Activated T-cell treated with anti-CD3 and anti-CD28 coated beads, Interleukin-2, amount 50 U/mL, for 4 hours (primary cell): ENCODE measurements around the gene WNK4. TPM values are rescaled to one million over a fixed set of nuclear protein-coding genes. Genes with fewer than 3 reads are reported as not detected.
A peak's percentile ranks its signal among the peaks of the same experiment; 100 is the strongest.
"Not testable (repeated sequence)": the region's sequence is repeated elsewhere in the genome, so short reads cannot be mapped to it uniquely, and the experiment has no call there.

Source experiments
- ATAC-seq, 2 donors: fragments of 200-7000 bp; cut with Tn5 transposase; one replicate each; pipeline ENCODE4 v1.10.0; 2021
- DNase-seq: peaks from one replicate; pipeline ENCODE4 v3.0.0-alpha.2; 2020
- H3K27me3 Mint-ChIP-seq: one replicate; pipeline ENCODE4 v1.8.0; 2021; ENCODE audit warnings: low read depth, mixed read lengths
- H3K36me3 Mint-ChIP-seq: one replicate; pipeline ENCODE4 v1.8.0; 2022; ENCODE audit warnings: mixed read lengths; ENCODE audit not compliant: insufficient read depth
- H3K4me1 Mint-ChIP-seq: one replicate; pipeline ENCODE4 v1.8.0; 2021; ENCODE audit warnings: low read depth, mixed read lengths
- H3K4me3 Mint-ChIP-seq: one replicate; pipeline ENCODE4 v1.8.0; 2021; ENCODE audit warnings: mild to moderate bottlenecking, moderate library complexity, mixed read lengths
- H3K9me3 Mint-ChIP-seq: one replicate; pipeline ENCODE4 v1.8.0; 2021; ENCODE audit warnings: mixed read lengths
- total RNA-seq, 3 donors: library from RNA; stranded (reverse); gene quantifications; one replicate each; pipeline ENCODE4 v1.2.1, GENCODE V29; 2021

Gene WNK4
- total RNA-seq, 3 donors from 2014 or later = 0.16 to 0.46 (median 0.38) TPM

DNA sequence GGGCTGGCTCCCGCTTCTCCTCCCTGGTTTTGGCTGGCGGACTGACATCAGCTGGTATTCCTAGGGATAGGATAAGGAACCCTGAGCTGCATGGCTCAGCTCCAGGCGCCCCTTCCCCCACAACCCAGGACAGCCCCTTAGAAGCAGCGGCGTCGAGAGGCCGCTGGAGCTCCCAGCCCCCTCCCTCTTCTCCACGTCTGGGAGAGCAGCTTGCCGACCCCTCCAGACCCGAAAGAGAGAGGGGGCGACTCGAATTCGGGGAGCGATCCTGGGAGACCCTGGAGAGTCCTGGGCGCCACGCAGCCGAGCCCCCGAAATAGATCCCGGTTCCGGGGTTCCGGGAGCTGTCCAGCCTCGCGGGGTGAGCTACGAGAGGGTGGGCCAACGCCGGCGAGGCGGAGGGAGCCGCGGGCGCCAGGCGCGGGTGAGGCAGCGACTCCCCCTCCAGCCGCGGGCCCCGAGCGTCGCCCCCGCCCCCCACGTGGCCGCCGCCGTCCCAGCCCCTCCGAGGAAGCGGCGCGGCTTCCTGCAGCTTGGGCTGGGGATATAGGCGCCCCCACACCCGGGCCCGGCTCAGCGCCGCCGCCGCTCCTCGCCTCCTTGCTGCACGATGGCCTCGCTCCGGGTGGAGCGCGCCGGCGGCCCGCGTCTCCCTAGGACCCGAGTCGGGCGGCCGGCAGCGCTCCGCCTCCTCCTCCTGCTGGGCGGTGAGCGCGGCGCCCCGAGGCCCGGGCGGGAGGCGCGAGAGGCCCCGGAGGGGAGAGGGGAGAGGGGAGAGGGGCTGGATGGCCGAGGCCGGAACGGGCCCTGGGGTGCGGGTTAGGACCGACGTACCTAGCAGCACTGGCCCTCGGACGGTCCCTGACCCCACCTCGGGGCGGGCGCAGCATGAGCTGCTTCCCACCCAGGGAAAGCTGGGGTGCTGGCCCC lies 19.5 kb upstream of the WNK4 start, which contains the start of gene RAMP2:
RAMP2 (plus strand) TSS at position 576 of the 930 bp plus-strand sequence; CDS start at position 611, 35 bp downstream.
- Mint-ChIP-seq H3K27me3 (peaks cover 56% of the 10 kb centered on the region), H3K36me3 (no peaks in the 10 kb centered on the region), H3K4me1 (peaks cover 7% of the 10 kb centered on the region), H3K9me3 (no peaks in the 10 kb centered on the region), H3K4me3 (peak within 1 kb of the TSS; percentile 21)
- DNase-seq (no peak), ATAC-seq (peak; percentile 61 to 69)

DNA sequence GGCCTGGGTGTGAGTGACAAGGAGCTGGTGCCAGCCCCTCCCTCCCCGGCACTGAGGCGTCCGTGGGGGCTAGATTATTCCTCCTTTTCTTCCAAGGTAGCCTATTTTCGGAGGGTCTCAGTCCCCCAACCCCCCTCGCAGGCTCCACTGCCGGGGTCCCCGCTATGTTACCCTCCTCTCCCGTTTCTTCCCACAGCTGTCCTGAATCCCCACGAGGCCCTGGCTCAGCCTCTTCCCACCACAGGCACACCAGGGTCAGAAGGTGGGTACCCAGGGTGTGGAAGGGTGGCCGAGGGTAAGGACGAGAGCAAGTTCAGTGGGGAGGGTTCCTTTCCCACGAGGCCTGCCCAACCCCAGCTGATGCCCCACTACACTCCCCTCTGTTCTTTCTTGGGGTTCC lies 18.8 kb upstream of the WNK4 start:
- Mint-ChIP-seq H3K27me3 (peaks cover 51% of the 10 kb centered on the region), H3K36me3 (no peaks in the 10 kb centered on the region), H3K4me1 (peaks cover 7% of the 10 kb centered on the region), H3K9me3 (no peaks in the 10 kb centered on the region), H3K4me3 (peak overlapping the region; percentile 19)
- ATAC-seq = no peak
- no peak for DNase-seq

DNA sequence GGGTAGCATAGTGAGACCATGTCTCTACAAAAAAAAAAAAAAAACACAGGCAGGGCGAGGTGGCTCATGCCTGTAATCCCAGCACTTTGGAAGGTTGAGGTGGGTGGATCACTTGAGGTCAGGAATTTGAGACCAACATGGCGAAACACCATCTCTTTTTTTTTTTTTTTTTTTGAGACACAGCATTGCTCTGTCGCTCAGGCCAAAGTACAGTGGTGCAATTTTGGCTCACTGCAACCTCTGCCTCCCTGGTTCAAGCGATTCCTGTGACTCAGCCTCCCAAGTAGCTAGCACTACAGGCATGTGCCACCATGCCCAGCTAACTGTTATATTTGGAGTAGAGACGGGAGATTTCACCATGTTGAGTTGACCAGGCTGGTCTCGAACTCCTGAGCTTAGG lies 14.3 kb upstream of the WNK4 start:
- H3K9me3 Mint-ChIP-seq = no peaks in the 10 kb centered on the region
- ATAC-seq = no peak
- no peak for DNase-seq
- no peak overlapping the region for H3K4me3 Mint-ChIP-seq
- no peaks in the 10 kb centered on the region for H3K36me3 Mint-ChIP-seq
- H3K4me1 Mint-ChIP-seq = peaks cover 2% of the 10 kb centered on the region
- peaks cover 46% of the 10 kb centered on the region for H3K27me3 Mint-ChIP-seq

DNA sequence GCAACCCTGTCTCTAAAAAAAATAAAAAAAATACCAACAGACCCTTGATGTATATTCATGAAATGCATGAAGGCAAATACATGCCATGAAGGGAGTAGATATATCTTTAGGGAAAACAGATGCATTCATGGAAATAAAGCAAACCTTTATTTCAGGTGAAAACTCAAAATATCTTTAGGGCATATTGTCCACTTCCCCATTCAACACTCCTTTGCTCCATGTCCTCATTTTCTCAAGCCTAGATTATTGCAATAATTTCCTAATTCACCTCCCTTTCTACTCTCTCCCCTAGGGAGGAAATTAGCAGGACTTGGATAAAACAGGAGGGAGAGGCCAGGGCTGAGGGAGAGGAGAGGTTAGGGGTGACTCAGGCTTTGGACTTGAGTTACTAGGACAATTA lies 12.9 kb upstream of the WNK4 start:
- Mint-ChIP-seq H3K36me3 (no peaks in the 10 kb centered on the region), H3K4me3 (no peak overlapping the region), H3K4me1 (peaks cover 5% of the 10 kb centered on the region), H3K9me3 (no peaks in the 10 kb centered on the region), H3K27me3 (peaks cover 36% of the 10 kb centered on the region)
- DNase-seq (no peak), ATAC-seq (no peak)

- DNase-seq, H3K4me1 Mint-ChIP-seq, H3K4me3 Mint-ChIP-seq, H3K36me3 Mint-ChIP-seq, H3K9me3 Mint-ChIP-seq, ATAC-seq: not testable (repeated sequence)
- H3K27me3 Mint-ChIP-seq = peaks cover 31% of the 10 kb centered on the region
Measured at GRCh38 chr17:42768006-42768405, 12.4 kb upstream of the WNK4 start.

GRCh38 chr17:42769964-42770363 lies 10.4 kb upstream of the WNK4 start:
- not testable (repeated sequence) for ATAC-seq, H3K9me3 Mint-ChIP-seq, H3K4me3 Mint-ChIP-seq, H3K36me3 Mint-ChIP-seq, DNase-seq
- Mint-ChIP-seq H3K27me3 (peaks cover 19% of the 10 kb centered on the region), H3K4me1 (peaks cover 21% of the 10 kb centered on the region)

DNA sequence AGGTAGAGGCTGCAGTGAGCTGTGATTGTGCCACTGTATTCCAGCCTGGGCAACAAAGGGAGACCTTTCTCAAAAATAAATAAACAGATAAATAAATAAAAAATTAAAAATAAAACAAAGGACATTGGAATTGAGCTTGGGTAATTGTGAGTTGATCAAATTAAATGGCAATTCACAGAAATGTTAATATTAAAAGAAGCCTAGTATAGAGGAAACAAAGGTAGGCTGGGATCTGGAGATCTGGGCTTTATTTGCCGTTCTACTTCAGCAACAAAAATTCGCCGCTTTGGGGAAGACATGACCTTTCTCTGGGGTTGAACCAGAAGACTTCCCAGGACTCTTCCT lies 7.5 kb upstream of the WNK4 start:
- DNase-seq (no peak), ATAC-seq (peak; percentile 4 to 20)
- Mint-ChIP-seq H3K27me3 (peaks cover 2% of the 10 kb centered on the region), H3K36me3 (peaks cover 14% of the 10 kb centered on the region), H3K4me3 (peak overlapping the region; percentile 100), H3K4me1 (peaks cover 21% of the 10 kb centered on the region), H3K9me3 (no peaks in the 10 kb centered on the region)

- Mint-ChIP-seq H3K4me1 (peaks cover 21% of the 10 kb centered on the region), H3K27me3 (no peaks in the 10 kb centered on the region), H3K9me3 (no peaks in the 10 kb centered on the region), H3K36me3 (peaks cover 18% of the 10 kb centered on the region), H3K4me3 (peak within 1 kb of the TSS; percentile 100)
- ATAC-seq = peak; percentile 99
- DNase-seq = peak; percentile 67
Measured at GRCh38 chr17:42773290-42774035, 6.9 kb upstream of the WNK4 start, which contains the start of gene VPS25. VPS25 (plus strand) TSS chr17:42773449; CDS start chr17:42773476, 27 bp downstream.

DNA sequence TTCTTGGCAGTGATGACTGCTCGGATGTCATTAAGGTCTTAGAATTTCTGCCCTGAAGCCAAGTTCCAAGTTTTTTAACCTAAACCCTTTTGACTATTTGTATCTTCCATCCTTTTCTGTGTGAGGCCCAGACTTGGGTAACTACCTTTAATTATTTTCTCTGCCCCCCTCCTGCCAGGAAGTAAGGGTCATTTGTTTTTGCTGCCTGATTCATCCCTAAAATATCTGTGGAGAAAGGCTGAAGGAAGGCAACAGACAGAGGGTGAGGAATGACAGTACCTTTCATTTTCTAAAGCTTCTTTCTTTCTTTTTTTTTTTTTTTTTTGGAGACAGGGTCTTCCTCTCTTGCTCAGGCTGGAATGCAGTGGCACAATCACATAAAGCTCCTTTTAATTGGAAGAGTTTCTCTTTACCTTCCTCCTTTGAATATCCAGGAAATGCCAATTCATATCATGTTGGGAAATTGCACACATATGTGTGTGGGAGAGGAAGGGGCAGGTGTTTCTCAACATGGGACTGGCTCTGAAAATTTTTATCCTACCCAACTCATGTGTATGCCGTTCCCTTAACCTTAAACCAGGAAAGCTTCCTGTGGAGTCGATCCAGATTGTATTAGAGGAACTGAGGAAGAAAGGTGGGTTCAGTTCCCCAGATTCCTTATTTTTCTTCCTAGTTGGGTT lies 6.2 kb upstream of the WNK4 start:
- peaks cover 21% of the 10 kb centered on the region for H3K4me1 Mint-ChIP-seq
- no peaks in the 10 kb centered on the region for H3K9me3 Mint-ChIP-seq
- no peaks in the 10 kb centered on the region for H3K27me3 Mint-ChIP-seq
- no peak for ATAC-seq
- DNase-seq = no peak
- H3K36me3 Mint-ChIP-seq = peaks cover 23% of the 10 kb centered on the region
- peak overlapping the region; percentile 100 for H3K4me3 Mint-ChIP-seq

- ATAC-seq (no peak), DNase-seq (no peak)
- Mint-ChIP-seq H3K4me1 (peaks cover 21% of the 10 kb centered on the region), H3K4me3 (no peak overlapping the region), H3K9me3 (no peaks in the 10 kb centered on the region), H3K36me3 (peaks cover 30% of the 10 kb centered on the region), H3K27me3 (peaks cover 6% of the 10 kb centered on the region)
Measured at GRCh38 chr17:42775534-42776098, 4.8 kb upstream of the WNK4 start.

- H3K36me3 Mint-ChIP-seq = peaks cover 30% of the 10 kb centered on the region
- no peak overlapping the region for H3K4me3 Mint-ChIP-seq
Measured at GRCh38 chr17:42778570-42778969, 1.8 kb upstream of the WNK4 start.

GRCh38 chr17:42779304-42779935 lies 990 bp upstream of the WNK4 start:
- Mint-ChIP-seq H3K27me3 (peaks cover 32% of the 10 kb centered on the region), H3K4me3 (no peak overlapping the region), H3K4me1 (peaks cover 13% of the 10 kb centered on the region), H3K36me3 (peaks cover 30% of the 10 kb centered on the region), H3K9me3 (no peaks in the 10 kb centered on the region)
- no peak for DNase-seq
- ATAC-seq = no peak

More at GRCh38 chr17:42778570-42778969, 1.8 kb upstream of the WNK4 start:
- ATAC-seq (no peak), DNase-seq (no peak)
- H3K27me3 Mint-ChIP-seq = peaks cover 24% of the 10 kb centered on the region
- no peaks in the 10 kb centered on the region for H3K9me3 Mint-ChIP-seq
- H3K4me1 Mint-ChIP-seq = peaks cover 16% of the 10 kb centered on the region

DNA sequence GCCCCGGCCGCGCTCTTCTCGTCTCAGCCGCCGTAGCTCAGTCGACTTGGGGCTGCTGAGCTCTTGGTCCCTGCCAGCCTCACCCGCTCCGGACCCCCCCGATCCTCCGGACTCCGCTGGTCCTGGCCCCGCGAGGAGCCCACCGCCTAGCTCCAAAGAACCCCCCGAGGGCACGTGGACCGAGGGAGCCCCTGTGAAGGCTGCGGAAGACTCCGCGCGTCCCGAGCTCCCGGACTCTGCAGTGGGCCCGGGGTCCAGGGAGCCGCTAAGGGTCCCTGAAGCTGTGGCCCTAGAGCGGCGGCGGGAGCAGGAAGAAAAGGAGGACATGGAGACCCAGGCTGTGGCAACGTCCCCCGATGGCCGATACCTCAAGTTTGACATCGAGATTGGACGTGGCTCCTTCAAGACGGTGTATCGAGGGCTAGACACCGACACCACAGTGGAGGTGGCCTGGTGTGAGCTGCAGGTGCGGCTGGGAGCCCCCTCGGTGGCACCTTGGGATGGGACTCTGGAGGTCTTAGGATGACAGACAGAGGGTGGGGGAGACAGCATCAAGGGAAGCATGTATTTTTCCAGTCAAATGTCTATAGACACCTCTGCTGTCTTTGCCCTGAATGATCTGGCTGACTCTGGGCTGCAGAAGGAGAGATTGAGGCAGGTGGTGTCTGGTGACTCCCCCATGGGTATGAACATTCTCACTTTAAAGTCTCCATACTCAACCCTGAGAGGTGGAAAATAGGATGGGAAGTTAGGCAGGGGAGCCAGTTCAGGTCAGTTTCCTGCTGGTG lies 635 bp downstream of the WNK4 start:
- Mint-ChIP-seq H3K4me1 (peaks cover 24% of the 10 kb centered on the region), H3K9me3 (no peaks in the 10 kb centered on the region), H3K4me3 (no peak overlapping the region), H3K27me3 (peaks cover 47% of the 10 kb centered on the region), H3K36me3 (peaks cover 24% of the 10 kb centered on the region)
- ATAC-seq (peak; percentile 24 to 32), DNase-seq (no peak)
